WTC11 (cell line): ENCODE results near the gene AHNAK. TPM values are rescaled to one million over a fixed set of nuclear protein-coding genes. Genes with fewer than 3 reads are reported as not detected.

Experiments used
- ATAC-seq: fragments of 200-7000 bp; cut with Tn5 transposase; 2 replicates; pipeline ENCODE4 v1.10.0; 2021; ENCODE audit warnings: mild to moderate bottlenecking, moderate library complexity
- CTCF ChIA-PET: fragments of 300-600 bp; sonication (Branson Sonifier 250); formaldehyde crosslinking; loops from one replicate; lab custom pipeline; 2021; ENCODE audit warnings: antibody characterized with exemption; lab: Charles Lee
- POLR2A ChIA-PET: fragments of 350-600 bp; sonication (Branson Sonifier 250); formaldehyde crosslinking; loops from one replicate; lab custom pipeline; 2021; ENCODE audit warnings: antibody characterized with exemption; lab: Charles Lee
- DNase-seq: peaks from one replicate; pipeline ENCODE4 v3.0.0; 2021; ENCODE audit warnings: low spot score
- H3K27ac Mint-ChIP-seq: 2 replicates; pipeline ENCODE4 v1.8.0; 2021; ENCODE audit warnings: mixed read lengths
- H3K27me3 Mint-ChIP-seq: 2 replicates; pipeline ENCODE4 v1.8.0; 2021; ENCODE audit warnings: low read depth, mild to moderate bottlenecking, moderate library complexity, mixed read lengths
- H3K36me3 Mint-ChIP-seq: 2 replicates; pipeline ENCODE4 v1.8.0; 2021; ENCODE audit warnings: mixed read lengths
- H3K4me1 Mint-ChIP-seq: 2 replicates; pipeline ENCODE4 v1.8.0; 2022; ENCODE audit warnings: mixed read lengths
- H3K4me3 Mint-ChIP-seq: 2 replicates; pipeline ENCODE4 v1.8.0; 2021; ENCODE audit warnings: mild to moderate bottlenecking, moderate library complexity, mixed read lengths
- H3K9me3 Mint-ChIP-seq: 2 replicates; pipeline ENCODE4 v1.8.0; 2021; ENCODE audit warnings: mixed read lengths
- CREM ChIP-seq: sonication (generic); formaldehyde crosslinking; IDR thresholded peaks from 2 replicates; pipeline ENCODE4 v1.8.1; 2022; ENCODE audit warnings: mild to moderate bottlenecking, missing genetic modification reagents, moderate library complexity
- EMX1 ChIP-seq: fragments of 250-450 bp; sonication (Bioruptor Pico); IDR thresholded peaks from 2 replicates; pipeline ENCODE4 v1.8.0; 2021; ENCODE audit warnings: mild to moderate bottlenecking
- FOXK1 ChIP-seq: sonication (generic); formaldehyde crosslinking; IDR thresholded peaks from 2 replicates; pipeline ENCODE4 v1.8.0; 2022; ENCODE audit warnings: mild to moderate bottlenecking, moderate library complexity, missing genetic modification reagents
- GABPB1 ChIP-seq: sonication (generic); formaldehyde crosslinking; IDR thresholded peaks from 2 replicates; pipeline ENCODE4 v1.8.1; 2023; ENCODE audit warnings: mild to moderate bottlenecking, missing genetic modification reagents
- MXD4 ChIP-seq: fragments of 250-450 bp; sonication (Bioruptor Pico); IDR thresholded peaks from 2 replicates; pipeline ENCODE4 v1.8.0; 2021; ENCODE audit warnings: mild to moderate bottlenecking, moderate library complexity, borderline replicate concordance
- NR3C1 ChIP-seq: sonication (generic); formaldehyde crosslinking; conservative IDR thresholded peaks from 2 replicates; pipeline ENCODE4 v1.8.1; 2023; ENCODE audit warnings: low read depth, mild to moderate bottlenecking, missing genetic modification reagents
- OVOL2 ChIP-seq: fragments of 250-450 bp; sonication (Bioruptor Pico); IDR thresholded peaks from 2 replicates; pipeline ENCODE4 v1.9.0; 2021; ENCODE audit warnings: mild to moderate bottlenecking, borderline replicate concordance
- ZNF121 ChIP-seq: sonication (generic); formaldehyde crosslinking; IDR thresholded peaks from 2 replicates; pipeline ENCODE4 v1.8.0; 2023; ENCODE audit warnings: missing genetic modification reagents
- ZNF671 ChIP-seq: fragments of 250-450 bp; sonication (Bioruptor Pico); IDR thresholded peaks from 2 replicates; pipeline ENCODE4 v1.8.0; 2021; ENCODE audit warnings: mild to moderate bottlenecking
- total RNA-seq: library from RNA; stranded (reverse); gene quantifications from 3 replicates; pipeline ENCODE4 v1.2.3, GENCODE V29; 2021
- TF ChIP-seq, protein P1 (sequence below): sonication (generic); formaldehyde crosslinking; IDR thresholded peaks from 2 replicates; pipeline ENCODE4 v1.8.0; 2023; ENCODE audit warnings: missing genetic modification reagents, mild to moderate bottlenecking, borderline replicate concordance
- TF ChIP-seq, protein P2 (sequence below): sonication (generic); formaldehyde crosslinking; IDR thresholded peaks from 2 replicates; pipeline ENCODE4 v1.8.0; 2023; ENCODE audit warnings: mild to moderate bottlenecking, missing genetic modification reagents
- TF ChIP-seq, protein P3 (sequence below): fragments of 250-450 bp; sonication (Bioruptor Pico); IDR thresholded peaks from 2 replicates; pipeline ENCODE4 v1.9.0; 2021; ENCODE audit warnings: moderate library complexity, mild to moderate bottlenecking, inconsistent platforms, borderline replicate concordance
- TF ChIP-seq, protein P4 (sequence below): fragments of 250-450 bp; sonication (Bioruptor Pico); IDR thresholded peaks from 2 replicates; pipeline ENCODE4 v2.1.2; 2022; ENCODE audit warnings: mild to moderate bottlenecking, moderate library complexity

Gene AHNAK
- total RNA-seq, 1 experiment from 2014 or later, result 21.0 TPM

DNA sequence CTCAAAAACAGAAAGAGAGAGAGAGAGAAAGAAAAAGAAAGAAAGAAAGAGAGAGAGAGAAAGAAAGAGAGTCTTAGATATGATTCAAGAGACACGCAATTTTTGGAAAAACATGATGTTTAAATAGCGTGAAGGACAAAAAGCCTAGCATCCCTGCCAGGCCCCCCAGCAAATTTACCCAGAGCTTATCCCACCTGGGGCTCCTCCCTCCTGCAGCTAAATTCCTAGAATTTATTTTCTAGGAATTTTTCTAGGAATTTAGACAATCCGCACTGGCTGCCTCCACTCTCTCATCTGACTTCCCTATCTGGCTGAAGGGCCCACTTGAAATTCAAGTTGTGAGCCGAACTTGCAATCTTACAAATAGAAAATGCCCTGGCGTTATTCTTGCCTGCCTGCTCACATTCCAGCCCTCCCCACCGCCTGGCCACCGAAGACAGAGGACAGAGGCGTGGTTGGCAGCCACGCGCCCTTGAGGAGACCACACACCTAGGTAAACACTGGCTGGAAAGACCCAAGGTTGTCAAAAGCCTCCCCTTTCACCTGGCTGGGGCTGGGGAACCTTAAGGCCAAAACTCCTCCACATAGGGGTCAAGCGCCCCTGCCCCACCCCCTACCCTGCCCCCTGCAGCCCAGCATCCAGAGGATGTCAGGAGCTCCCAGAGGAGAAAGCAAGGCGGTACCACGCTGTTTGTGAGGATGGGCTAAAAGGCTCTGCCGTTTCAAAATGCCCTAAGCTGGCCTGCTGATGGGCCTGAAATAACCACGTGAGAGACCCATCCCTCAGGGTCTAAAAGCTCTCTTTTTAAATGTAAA lies 42.2 kb downstream of the AHNAK start:
- Mint-ChIP-seq H3K9me3 (no peaks in the 10 kb centered on the region), H3K4me1 (peaks cover 66% of the 10 kb centered on the region), H3K27ac (no peak overlapping the region), H3K4me3 (peak overlapping the region; percentile 63), H3K36me3 (no peaks in the 10 kb centered on the region), H3K27me3 (peaks cover 61% of the 10 kb centered on the region)
- peak; percentile 51 for DNase-seq
- ChIA-PET CTCF (interaction anchor here (0.6 to 12.2 kb wide), 8 partner anchors 40 to 1033 kb away, joined by 3 to 177 read pairs (median 6); partner anchors contain the start of gene HNRNPUL2), POLR2A (interaction anchor here (0.9 to 1.0 kb wide), 2 partner anchors 38 to 53 kb away, joined by 3 to 7 read pairs; no protein-coding TSS in a partner anchor)
- ATAC-seq, result peak; percentile 2; the same call in 1 of the 2 replicates
- peak; percentile 76 for TF ChIP-seq FOXK1 (CRISPR knock-in tag)
- TF ChIP-seq, protein P1, sequence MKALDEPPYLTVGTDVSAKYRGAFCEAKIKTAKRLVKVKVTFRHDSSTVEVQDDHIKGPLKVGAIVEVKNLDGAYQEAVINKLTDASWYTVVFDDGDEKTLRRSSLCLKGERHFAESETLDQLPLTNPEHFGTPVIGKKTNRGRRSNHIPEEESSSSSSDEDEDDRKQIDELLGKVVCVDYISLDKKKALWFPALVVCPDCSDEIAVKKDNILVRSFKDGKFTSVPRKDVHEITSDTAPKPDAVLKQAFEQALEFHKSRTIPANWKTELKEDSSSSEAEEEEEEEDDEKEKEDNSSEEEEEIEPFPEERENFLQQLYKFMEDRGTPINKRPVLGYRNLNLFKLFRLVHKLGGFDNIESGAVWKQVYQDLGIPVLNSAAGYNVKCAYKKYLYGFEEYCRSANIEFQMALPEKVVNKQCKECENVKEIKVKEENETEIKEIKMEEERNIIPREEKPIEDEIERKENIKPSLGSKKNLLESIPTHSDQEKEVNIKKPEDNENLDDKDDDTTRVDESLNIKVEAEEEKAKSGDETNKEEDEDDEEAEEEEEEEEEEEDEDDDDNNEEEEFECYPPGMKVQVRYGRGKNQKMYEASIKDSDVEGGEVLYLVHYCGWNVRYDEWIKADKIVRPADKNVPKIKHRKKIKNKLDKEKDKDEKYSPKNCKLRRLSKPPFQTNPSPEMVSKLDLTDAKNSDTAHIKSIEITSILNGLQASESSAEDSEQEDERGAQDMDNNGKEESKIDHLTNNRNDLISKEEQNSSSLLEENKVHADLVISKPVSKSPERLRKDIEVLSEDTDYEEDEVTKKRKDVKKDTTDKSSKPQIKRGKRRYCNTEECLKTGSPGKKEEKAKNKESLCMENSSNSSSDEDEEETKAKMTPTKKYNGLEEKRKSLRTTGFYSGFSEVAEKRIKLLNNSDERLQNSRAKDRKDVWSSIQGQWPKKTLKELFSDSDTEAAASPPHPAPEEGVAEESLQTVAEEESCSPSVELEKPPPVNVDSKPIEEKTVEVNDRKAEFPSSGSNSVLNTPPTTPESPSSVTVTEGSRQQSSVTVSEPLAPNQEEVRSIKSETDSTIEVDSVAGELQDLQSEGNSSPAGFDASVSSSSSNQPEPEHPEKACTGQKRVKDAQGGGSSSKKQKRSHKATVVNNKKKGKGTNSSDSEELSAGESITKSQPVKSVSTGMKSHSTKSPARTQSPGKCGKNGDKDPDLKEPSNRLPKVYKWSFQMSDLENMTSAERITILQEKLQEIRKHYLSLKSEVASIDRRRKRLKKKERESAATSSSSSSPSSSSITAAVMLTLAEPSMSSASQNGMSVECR, result no peak
- TF ChIP-seq ZNF121 (CRISPR knock-in tag), result no peak

DNA sequence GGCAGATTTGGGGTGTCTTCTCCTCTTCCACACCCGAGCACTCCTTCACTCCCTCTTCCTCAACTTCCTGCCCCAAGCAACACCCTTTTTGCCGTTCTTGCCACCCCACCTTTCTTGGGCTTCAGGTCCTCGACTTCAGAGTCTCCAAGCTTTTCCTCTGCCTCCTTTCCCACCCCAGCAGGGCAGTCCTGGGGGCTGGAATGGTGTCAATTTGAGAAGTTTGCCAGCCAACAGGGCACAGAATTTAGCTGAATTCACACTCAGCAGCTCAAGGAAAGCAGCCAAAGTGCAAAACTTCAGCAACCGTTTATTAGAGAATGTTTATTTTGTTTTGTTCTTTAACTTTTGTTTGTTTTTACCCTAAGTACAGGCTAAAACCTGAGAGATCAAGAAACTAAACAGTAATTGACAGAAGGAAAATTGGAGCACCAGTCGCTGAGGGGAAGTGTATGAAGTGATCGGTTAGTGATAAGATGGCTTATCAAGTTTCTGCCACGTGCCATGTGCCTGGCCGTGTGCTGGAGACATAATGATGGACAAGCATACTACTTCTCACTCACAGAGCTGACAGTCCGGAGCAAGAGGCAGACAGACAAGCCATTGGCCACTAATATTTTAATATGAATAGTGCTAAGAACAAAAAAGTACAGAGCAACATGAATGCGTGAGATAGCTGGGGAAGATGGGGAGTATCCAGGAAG lies 44.4 kb downstream of the AHNAK start:
- no peak for TF ChIP-seq CREM (CRISPR knock-in tag)
- TF ChIP-seq, protein P2, sequence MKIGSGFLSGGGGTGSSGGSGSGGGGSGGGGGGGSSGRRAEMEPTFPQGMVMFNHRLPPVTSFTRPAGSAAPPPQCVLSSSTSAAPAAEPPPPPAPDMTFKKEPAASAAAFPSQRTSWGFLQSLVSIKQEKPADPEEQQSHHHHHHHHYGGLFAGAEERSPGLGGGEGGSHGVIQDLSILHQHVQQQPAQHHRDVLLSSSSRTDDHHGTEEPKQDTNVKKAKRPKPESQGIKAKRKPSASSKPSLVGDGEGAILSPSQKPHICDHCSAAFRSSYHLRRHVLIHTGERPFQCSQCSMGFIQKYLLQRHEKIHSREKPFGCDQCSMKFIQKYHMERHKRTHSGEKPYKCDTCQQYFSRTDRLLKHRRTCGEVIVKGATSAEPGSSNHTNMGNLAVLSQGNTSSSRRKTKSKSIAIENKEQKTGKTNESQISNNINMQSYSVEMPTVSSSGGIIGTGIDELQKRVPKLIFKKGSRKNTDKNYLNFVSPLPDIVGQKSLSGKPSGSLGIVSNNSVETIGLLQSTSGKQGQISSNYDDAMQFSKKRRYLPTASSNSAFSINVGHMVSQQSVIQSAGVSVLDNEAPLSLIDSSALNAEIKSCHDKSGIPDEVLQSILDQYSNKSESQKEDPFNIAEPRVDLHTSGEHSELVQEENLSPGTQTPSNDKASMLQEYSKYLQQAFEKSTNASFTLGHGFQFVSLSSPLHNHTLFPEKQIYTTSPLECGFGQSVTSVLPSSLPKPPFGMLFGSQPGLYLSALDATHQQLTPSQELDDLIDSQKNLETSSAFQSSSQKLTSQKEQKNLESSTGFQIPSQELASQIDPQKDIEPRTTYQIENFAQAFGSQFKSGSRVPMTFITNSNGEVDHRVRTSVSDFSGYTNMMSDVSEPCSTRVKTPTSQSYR, result no peak
- TF ChIP-seq, protein P3, sequence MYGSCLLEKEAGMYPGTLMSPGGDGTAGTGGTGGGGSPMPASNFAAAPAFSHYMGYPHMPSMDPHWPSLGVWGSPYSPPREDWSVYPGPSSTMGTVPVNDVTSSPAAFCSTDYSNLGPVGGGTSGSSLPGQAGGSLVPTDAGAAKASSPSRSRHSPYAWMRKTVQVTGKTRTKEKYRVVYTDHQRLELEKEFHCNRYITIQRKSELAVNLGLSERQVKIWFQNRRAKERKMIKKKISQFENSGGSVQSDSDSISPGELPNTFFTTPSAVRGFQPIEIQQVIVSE (CRISPR knock-in tag), result no peak
- no peak for TF ChIP-seq ZNF671 (CRISPR knock-in tag)
- TF ChIP-seq GABPB1 (CRISPR knock-in tag), result no peak
- TF ChIP-seq NR3C1 (CRISPR knock-in tag), result no peak
- no peak for TF ChIP-seq MXD4 (CRISPR knock-in tag)
- no peak for TF ChIP-seq OVOL2
- no peak for TF ChIP-seq EMX1 (CRISPR knock-in tag)
- no peak for TF ChIP-seq ZNF121 (CRISPR knock-in tag)
- TF ChIP-seq, protein P4, sequence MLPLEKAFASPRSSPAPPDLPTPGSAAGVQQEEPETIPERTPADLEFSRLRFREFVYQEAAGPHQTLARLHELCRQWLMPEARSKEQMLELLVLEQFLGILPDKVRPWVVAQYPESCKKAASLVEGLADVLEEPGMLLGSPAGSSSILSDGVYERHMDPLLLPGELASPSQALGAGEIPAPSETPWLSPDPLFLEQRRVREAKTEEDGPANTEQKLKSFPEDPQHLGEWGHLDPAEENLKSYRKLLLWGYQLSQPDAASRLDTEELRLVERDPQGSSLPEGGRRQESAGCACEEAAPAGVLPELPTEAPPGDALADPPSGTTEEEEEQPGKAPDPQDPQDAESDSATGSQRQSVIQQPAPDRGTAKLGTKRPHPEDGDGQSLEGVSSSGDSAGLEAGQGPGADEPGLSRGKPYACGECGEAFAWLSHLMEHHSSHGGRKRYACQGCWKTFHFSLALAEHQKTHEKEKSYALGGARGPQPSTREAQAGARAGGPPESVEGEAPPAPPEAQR (CRISPR knock-in tag), result no peak
- Mint-ChIP-seq H3K27me3 (peaks cover 42% of the 10 kb centered on the region), H3K36me3 (no peaks in the 10 kb centered on the region), H3K4me3 (no peak overlapping the region), H3K4me1 (peaks cover 53% of the 10 kb centered on the region), H3K27ac (no peak overlapping the region), H3K9me3 (no peaks in the 10 kb centered on the region)
- ChIA-PET CTCF (interaction anchor here (0.6 to 12.2 kb wide), 5 partner anchors 18 to 107 kb away, joined by 3 to 177 read pairs (median 25); no protein-coding TSS in a partner anchor), POLR2A (interaction anchor here (1.0 kb wide), 1 partner anchor 58 kb away, joined by 3 read pairs; no protein-coding TSS in a partner anchor)
- DNase-seq (no peak), ATAC-seq (no peak)
